CD4-positive, alpha-beta T cell treated with Interferon alpha-2 for 1 hour (primary cell): Measurements from ENCODE around the gene CUEDC1.

ENCODE experiments used
- DNase-seq, 2 donors: peaks; one replicate each; pipeline ENCODE4 v3.0.0-alpha.2; 2020 to 2022

Gene CUEDC1

GRCh38 chr17:57892820-57893595, 62.2 kb downstream of the CUEDC1 start:
- DNase-seq: peak; percentile 21 to 72

- DNase-seq: peak; percentile 74 to 78
These were observed 62.9 kb downstream of the CUEDC1 start for GRCh38 chr17:57892146-57892819.

- no peak for DNase-seq
These were observed 64.4 kb downstream of the CUEDC1 start for GRCh38 chr17:57890857-57891232.

- DNase-seq: no peak
These were observed 65.0 kb downstream of the CUEDC1 start for GRCh38 chr17:57889892-57890856.

- DNase-seq: no peak
These were observed 66.0 kb downstream of the CUEDC1 start for GRCh38 chr17:57889252-57889651.

GRCh38 chr17:57888311-57889216, 66.6 kb downstream of the CUEDC1 start:
- no peak for DNase-seq

GRCh38 chr17:57887161-57887560, 68.1 kb downstream of the CUEDC1 start:
- no peak for DNase-seq

- DNase-seq: no peak
These were observed 69.2 kb downstream of the CUEDC1 start for GRCh38 chr17:57886020-57886419.

- no peak for DNase-seq
These were observed 69.9 kb downstream of the CUEDC1 start for GRCh38 chr17:57885148-57885915.

- no peak for DNase-seq
These were observed 73.3 kb downstream of the CUEDC1 start for GRCh38 chr17:57881783-57882351.

GRCh38 chr17:57881143-57881542, 74.1 kb downstream of the CUEDC1 start:
- DNase-seq: no peak

GRCh38 chr17:57880086-57880456, 75.1 kb downstream of the CUEDC1 start:
- no peak for DNase-seq

- no peak for DNase-seq
These were observed 75.7 kb downstream of the CUEDC1 start for GRCh38 chr17:57879437-57880085.

GRCh38 chr17:57877803-57878377, 77.3 kb downstream of the CUEDC1 start:
- no peak for DNase-seq

- DNase-seq: no peak
These were observed 78.4 kb downstream of the CUEDC1 start for GRCh38 chr17:57876866-57877237.

- DNase-seq: no peak
These were observed 79.0 kb downstream of the CUEDC1 start for GRCh38 chr17:57876023-57876865.

GRCh38 chr17:57875290-57876022, 79.8 kb downstream of the CUEDC1 start:
- DNase-seq: no peak
